GM12878 (cell line): ENCODE results near the gene LRRC30. TPM values are rescaled to one million over a fixed set of nuclear protein-coding genes. Genes with fewer than 3 reads are reported as not detected.

Experiments
- ATAC-seq: fragments of 200-7000 bp; cut with Tn5 transposase; 3 replicates; pipeline ENCODE4 v1.9.1; 2020; ENCODE audit warnings: mild to moderate bottlenecking, moderate library complexity
- BruUV-seq: library from RNA; stranded (reverse); fragments of 400-500 nt; replicated peaks from 2 replicates; lab custom pipeline; 2021; lab: Mats Ljungman, UMichigan
- CTCF ChIA-PET: fragments of 300-600 bp; sonication (Branson Sonifier 250); formaldehyde crosslinking; extraction: SDS; loops from one replicate; lab custom pipeline; 2021; ENCODE audit warnings: inconsistent platforms; lab: Yijun Ruan, JAX
- POLR2A ChIA-PET: fragments of 350-600 bp; formaldehyde crosslinking; extraction: SDS; loops from one replicate; lab custom pipeline; 2021; ENCODE audit warnings: inconsistent platforms; lab: Charles Lee
- RAD21 ChIA-PET: fragments of 300-600 bp; sonication (Branson Sonifier 250); formaldehyde crosslinking; loops from one replicate; lab custom pipeline; 2023; ENCODE audit warnings: antibody characterized with exemption; ENCODE audit not compliant: unreplicated experiment; lab: Charles Lee
- SMC1A ChIA-PET: fragments of 300-600 bp; sonication (Branson Sonifier 250); formaldehyde crosslinking; loops from one replicate; lab custom pipeline; 2023; ENCODE audit not compliant: unreplicated experiment, uncharacterized antibody; lab: Charles Lee
- DNase-seq: peaks from one replicate; pipeline ENCODE4 v3.0.0-alpha.2; 2011; ENCODE audit warnings: low read depth, low spot score
- FAIRE-seq: peaks from 3 replicates; lab custom pipeline; 2011; peaks lifted over from hg19 to GRCh38; lab: Jason Lieb, UNC
- H2AFZ ChIP-seq: 2 replicates; pipeline ENCODE4 v1.6.0; 2011; ENCODE audit warnings: low read depth, low read length, control low read depth; ENCODE audit not compliant: control insufficient read depth
- H3K27ac ChIP-seq: 2 replicates; pipeline ENCODE4 v1.5.1; 2011; ENCODE audit warnings: control low read depth; ENCODE audit not compliant: control insufficient read depth, insufficient read depth
- H3K27me3 ChIP-seq, 2 experiments: replicated peaks in 1 of 2; 2 replicates each; pipeline versions ENCODE4 v1.6.0 to v1.6.1; 2011; ENCODE audit warnings: low read length in 1 of 2; ENCODE audit not compliant: control insufficient read depth in 2 of 2, insufficient read depth in 2 of 2
- H3K36me3 ChIP-seq, 2 experiments: 2 replicates each; pipeline ENCODE4 v1.5.1; 2011; ENCODE audit warnings: low read length in 1 of 2; ENCODE audit not compliant: control insufficient read depth in 2 of 2, insufficient read depth in 2 of 2
- H3K4me1 ChIP-seq: 2 replicates; pipeline ENCODE4 v1.6.1; 2011; ENCODE audit warnings: mild to moderate bottlenecking, low read length, moderate library complexity, mixed read lengths; ENCODE audit not compliant: control insufficient read depth, insufficient read depth
- H3K4me2 ChIP-seq: 2 replicates; pipeline ENCODE4 v1.6.0; 2011; ENCODE audit warnings: control low read depth; ENCODE audit not compliant: control insufficient read depth, insufficient read depth
- H3K4me3 ChIP-seq: fragments of 200-600 bp; sonication (generic); 2 replicates; pipeline ENCODE4 v1.5.1; 2016
- H3K79me2 ChIP-seq: 2 replicates; pipeline ENCODE4 v1.6.0; 2011; ENCODE audit warnings: low read length; ENCODE audit not compliant: control insufficient read depth, insufficient read depth
- H3K9ac ChIP-seq: 2 replicates; pipeline ENCODE4 v1.8.0; 2011; ENCODE audit warnings: low read length, control low read depth, mixed read lengths; ENCODE audit not compliant: control insufficient read depth, insufficient read depth
- H3K9me3 ChIP-seq: replicated peaks from 3 replicates; pipeline ENCODE4 v1.5.1; 2011; ENCODE audit warnings: mild to moderate bottlenecking, low read length; ENCODE audit not compliant: control insufficient read depth, insufficient read depth
- H4K20me1 ChIP-seq: 2 replicates; pipeline ENCODE4 v1.6.0; 2011; ENCODE audit not compliant: control insufficient read depth, insufficient read depth
- ATF3 ChIP-seq: IDR thresholded peaks from 2 replicates; pipeline ENCODE4 v1.6.1; 2011; ENCODE audit warnings: low read depth, mild to moderate bottlenecking, low read length, moderate library complexity, borderline replicate concordance; ENCODE audit errors: extremely low read depth
- BHLHE40 ChIP-seq, 2 experiments: fragments of 450-650 bp in 1 of 2; IDR thresholded peaks; 2 replicates each; pipeline ENCODE4 v1.6.1; 2011 to 2017; ENCODE audit warnings: low read depth in 2 of 2, borderline replicate concordance in 1 of 2, improper control_type of control experiment in 1 of 2, low read length in 1 of 2, mild to moderate bottlenecking in 1 of 2
- MEF2B ChIP-seq: fragments of 450-650 bp; IDR thresholded peaks from 2 replicates; pipeline ENCODE4 v1.6.1; 2018; ENCODE audit warnings: mild to moderate bottlenecking, moderate library complexity; ENCODE audit not compliant: partially characterized antibody, poor library complexity, severe bottlenecking
- NFYB ChIP-seq: IDR thresholded peaks from 2 replicates; pipeline ENCODE4 v1.6.1; 2011; ENCODE audit warnings: low read depth, mild to moderate bottlenecking, low read length, improper control_type of control experiment, moderate library complexity; ENCODE audit not compliant: insufficient read depth
- NR2C2 ChIP-seq: IDR thresholded peaks from 2 replicates; pipeline ENCODE4 v1.6.1; 2011; ENCODE audit warnings: borderline replicate concordance, low read depth; ENCODE audit not compliant: control insufficient read depth, insufficient read length
- SMARCA5 ChIP-seq: fragments of 450-650 bp; IDR thresholded peaks from 2 replicates; pipeline ENCODE4 v1.6.1; 2017; ENCODE audit warnings: mild to moderate bottlenecking
- WGBS: methylation state at CpG from one replicate; pipeline ENCODE4 v1.1.6; 2016; ENCODE audit warnings: low lambda C conversion rate; ENCODE audit not compliant: insufficient replicate concordance, insufficient coverage; ENCODE audit errors: missing lambda C conversion rate; 5-methylcytosine and 5-hydroxymethylcytosine counted together
- in situ Hi-C: fragments of 300-500 bp; cut with MboI; formaldehyde crosslinking; loops from 9 replicates; pipeline ENCODE4 v1.14.3; 2018; ENCODE audit warnings: mixed read lengths
- intact Hi-C: fragments of 100-400 bp; cut with micrococcal nuclease; formaldehyde crosslinking; loops from one replicate; pipeline ENCODE4 v1.14.2; 2022; ENCODE audit not compliant: unreplicated experiment
- polyA plus RNA-seq, 11 experiments: library from polyadenylated mRNA; depleted of rRNA in 4 of 11; unstranded in 6 of 11; stranded (reverse) in 5 of 11; fragments of >200 nt; fragmentation: Nextera tagmentation in 4 of 11; fragmentation: Illumina TruSeq in 1 of 11; extraction: Ambion mirVana in 4 of 11; extraction: Trizol in 1 of 11; gene quantifications; 1 replicate in 1 of 11; 2 replicates in 10 of 11; pipeline versions ENCODE4 v1.2.1 to v1.2.3, GENCODE V29; 2011 to 2016; ENCODE audit warnings: inconsistent platforms in 2 of 11, missing spikeins in 2 of 11, low read depth in 1 of 11
- total RNA-seq, 4 experiments: library from RNA; depleted of rRNA in 3 of 4; stranded (reverse); fragments of >200 nt in 3 of 4; fragmentation: Illumina TruSeq in 1 of 4; extraction: Trizol in 1 of 4; gene quantifications; 2 replicates each; pipeline versions ENCODE4 v1.2.1 to v1.2.3, GENCODE V29; 2013 to 2021
- TF ChIP-seq, protein P1 (sequence below): fragments of 150-350 bp; IDR thresholded peaks from 2 replicates; pipeline ENCODE4 v1.6.1; 2014; ENCODE audit warnings: mild to moderate bottlenecking, low read depth, low read length

LRRC30 gene
- total and polyA plus RNA-seq, 10 of the 15 experiments (the other 5 are each of a cell fraction or from before 2014, with no cell fraction given) = not detected

DNA sequence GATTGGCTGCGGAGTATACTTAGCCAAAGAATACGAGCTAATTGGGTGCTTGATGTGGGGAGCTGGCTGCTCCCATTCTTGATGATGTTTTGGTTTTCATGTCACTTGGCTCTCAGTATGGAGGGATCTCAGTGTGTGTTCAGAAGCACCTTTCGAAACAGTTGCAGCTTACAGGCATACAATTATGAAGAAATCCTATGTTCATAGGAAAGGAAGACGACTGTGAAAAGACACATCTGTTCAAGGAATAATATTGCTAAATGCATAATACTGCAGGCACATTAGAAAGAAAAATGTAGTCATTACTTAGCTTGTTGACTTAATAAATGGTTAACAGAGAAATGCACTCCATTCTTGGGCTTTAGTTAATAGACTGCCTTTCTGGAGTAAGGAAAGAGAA lies 4.1 kb downstream of the LRRC30 start:
- POLR2A ChIA-PET = no interaction called here
- in situ Hi-C loops = no loop called here
- Histone ChIP-seq H3K4me3 (no peak overlapping the region), H3K4me1 (no peaks in the 10 kb centered on the region), H3K9ac (no peak overlapping the region)
- no peak for FAIRE-seq
- no TSS peak for BruUV-seq
- TF ChIP-seq NR2C2 (no peak), ATF3 (no peak), NFYB (no peak), SMARCA5 (no peak), BHLHE40 (IDR thresholded peaks at IDR 0.05; ENCODE audit: borderline replicate concordance in 1 of 2, low read depth in 2 of 2, low read length in 1 of 2) (no peak), MEF2B (no peak)
- TF ChIP-seq, protein P1, sequence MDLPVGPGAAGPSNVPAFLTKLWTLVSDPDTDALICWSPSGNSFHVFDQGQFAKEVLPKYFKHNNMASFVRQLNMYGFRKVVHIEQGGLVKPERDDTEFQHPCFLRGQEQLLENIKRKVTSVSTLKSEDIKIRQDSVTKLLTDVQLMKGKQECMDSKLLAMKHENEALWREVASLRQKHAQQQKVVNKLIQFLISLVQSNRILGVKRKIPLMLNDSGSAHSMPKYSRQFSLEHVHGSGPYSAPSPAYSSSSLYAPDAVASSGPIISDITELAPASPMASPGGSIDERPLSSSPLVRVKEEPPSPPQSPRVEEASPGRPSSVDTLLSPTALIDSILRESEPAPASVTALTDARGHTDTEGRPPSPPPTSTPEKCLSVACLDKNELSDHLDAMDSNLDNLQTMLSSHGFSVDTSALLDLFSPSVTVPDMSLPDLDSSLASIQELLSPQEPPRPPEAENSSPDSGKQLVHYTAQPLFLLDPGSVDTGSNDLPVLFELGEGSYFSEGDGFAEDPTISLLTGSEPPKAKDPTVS = no peak
- TF ChIP-seq, all 136 proteins: peak for 0
- ATAC-seq (no peak), DNase-seq (no peak)
- H2AFZ ChIP-seq = no peak overlapping the region
- H3K79me2 ChIP-seq = no peaks in the 10 kb centered on the region
- no peaks in the 10 kb centered on the region for H3K36me3 ChIP-seq
- intact Hi-C loops = no loop called here
- SMC1A ChIA-PET = no interaction called here
- CTCF ChIA-PET = no interaction called here
- H3K27ac ChIP-seq = no peak overlapping the region
- no peaks in the 10 kb centered on the region for H4K20me1 ChIP-seq
- no peaks in the 10 kb centered on the region for H3K27me3 ChIP-seq
- H3K9me3 ChIP-seq = no peaks in the 10 kb centered on the region
- RAD21 ChIA-PET = no interaction called here
- H3K4me2 ChIP-seq = no peak overlapping the region
- WGBS = 18% methylated on average over 4 of the region's 4 CpGs
